Right hindlimb (tissue), 1 donor: Measurements from ENCODE around the gene ING3.
"Not testable (repeated sequence)": the region's sequence is repeated elsewhere in the genome, so short reads cannot be mapped to it uniquely, and the experiment has no call there.

Experiments used
- DNase-seq: peaks from one replicate; pipeline ENCODE4 v3.0.0-alpha.2; 2018

The ING3 gene

GRCh38 chr7:120951309-120951699 is 727 bp downstream of the ING3 start:
- DNase-seq = no peak

- no peak for DNase-seq
These were observed 1.2 kb downstream of the ING3 start for GRCh38 chr7:120951826-120952225.

GRCh38 chr7:120955577-120956149 is 5.1 kb downstream of the ING3 start:
- DNase-seq = no peak

DNA sequence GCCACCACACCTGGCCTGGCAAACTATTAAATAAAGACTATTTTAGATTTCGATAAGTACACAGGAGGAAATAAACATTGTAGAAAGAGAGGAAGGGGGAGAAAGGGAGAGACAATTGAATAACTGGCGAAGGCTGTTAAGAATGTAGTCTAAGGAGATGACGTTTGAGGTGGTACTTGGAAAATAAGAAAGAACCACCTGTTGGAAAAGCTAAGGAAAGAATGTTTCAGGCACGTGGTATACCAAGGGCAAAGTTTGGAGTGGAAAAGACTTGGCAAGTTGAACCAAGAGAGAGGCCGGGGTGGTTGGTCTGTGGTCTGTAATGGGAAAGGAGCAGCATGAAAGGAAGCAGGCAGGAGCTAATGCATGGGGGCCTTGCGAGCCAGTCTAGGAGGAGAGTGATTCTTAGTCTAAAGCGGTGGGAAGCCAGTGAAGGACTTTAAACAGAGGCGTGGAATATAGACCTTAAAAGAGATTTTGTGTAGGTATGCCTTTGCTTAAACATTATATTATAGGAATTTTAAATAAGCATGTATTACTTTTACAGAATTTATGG is 9.4 kb downstream of the ING3 start:
- no peak for DNase-seq

- DNase-seq = no peak
These were observed 10.1 kb downstream of the ING3 start for GRCh38 chr7:120960714-120961113.

DNA sequence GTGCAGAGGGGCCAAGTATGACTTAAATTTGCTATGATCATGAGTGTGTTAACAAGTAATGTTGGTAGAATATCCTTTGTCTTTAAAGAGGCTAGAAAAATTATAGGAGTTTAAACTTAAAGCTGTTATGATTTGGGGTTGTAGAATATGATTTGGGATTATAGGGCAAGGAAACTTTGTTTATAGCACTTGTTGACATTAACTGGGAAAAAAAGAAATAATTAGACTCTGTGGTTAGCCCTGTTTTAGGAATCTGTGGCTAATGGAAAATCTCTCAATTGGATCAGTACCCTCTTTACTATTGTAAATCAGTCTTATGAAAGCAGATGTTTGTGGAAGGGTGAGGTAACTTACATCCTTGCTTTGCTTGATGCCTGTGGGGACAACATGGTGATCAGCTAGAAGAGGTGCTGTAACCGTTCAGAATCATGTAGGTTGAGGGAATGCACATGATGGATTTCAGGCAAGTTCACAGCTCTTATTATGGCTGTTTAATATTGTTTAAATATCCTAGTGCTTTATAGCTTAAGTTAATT is 11.1 kb downstream of the ING3 start:
- DNase-seq = no peak

- no peak for DNase-seq
These were observed 13.5 kb downstream of the ING3 start for GRCh38 chr7:120964088-120964487.

- DNase-seq = no peak
These were observed 16.4 kb downstream of the ING3 start for GRCh38 chr7:120966961-120967360.

GRCh38 chr7:120973849-120974248 is 23.3 kb downstream of the ING3 start:
- no peak for DNase-seq

- DNase-seq = no peak
These were observed 29.4 kb downstream of the ING3 start for GRCh38 chr7:120979765-120980499.

- no peak for DNase-seq
These were observed 30.5 kb downstream of the ING3 start for GRCh38 chr7:120981117-120981516.

DNA sequence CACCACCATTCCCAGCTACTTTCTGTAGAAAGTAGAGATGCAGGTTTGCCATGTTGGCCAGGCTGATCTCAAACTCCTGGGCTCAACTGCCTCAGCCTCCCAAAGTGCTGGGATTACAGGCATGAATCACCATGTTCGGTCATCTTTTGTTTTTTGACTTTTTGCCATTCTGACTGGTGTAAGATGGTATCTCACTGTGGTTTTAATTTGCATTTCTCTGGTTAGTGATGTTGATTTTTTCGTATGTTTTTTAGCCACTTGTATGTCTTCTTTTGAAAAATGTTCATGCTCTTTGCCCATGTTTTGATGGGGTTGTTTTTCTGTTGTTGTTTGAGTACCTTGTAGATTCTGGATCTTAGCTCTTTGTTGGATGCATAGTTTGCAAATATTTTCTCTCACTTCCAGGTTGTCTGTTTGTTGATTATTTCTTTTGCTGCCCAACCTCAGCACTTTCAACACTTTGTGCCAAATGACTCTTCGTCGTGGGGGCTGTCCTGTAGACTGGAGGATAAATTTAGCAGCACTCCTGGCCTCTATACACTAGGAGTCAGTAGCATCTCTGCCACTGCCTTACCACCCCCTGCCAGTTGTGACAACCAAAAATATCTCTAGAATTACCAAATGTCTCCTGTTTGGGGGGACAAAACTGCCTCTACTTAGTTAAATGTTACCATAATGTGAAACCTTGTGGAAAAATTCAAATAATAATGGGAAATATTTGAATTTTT is 31.5 kb downstream of the ING3 start:
- no peak for DNase-seq

GRCh38 chr7:120983592-120983991 is 33.0 kb downstream of the ING3 start:
- not testable (repeated sequence) for DNase-seq

- DNase-seq = no peak
These were observed 33.8 kb downstream of the ING3 start for GRCh38 chr7:120984406-120984805.

- no peak for DNase-seq
These were observed 34.7 kb downstream of the ING3 start for GRCh38 chr7:120985130-120985758.

DNA sequence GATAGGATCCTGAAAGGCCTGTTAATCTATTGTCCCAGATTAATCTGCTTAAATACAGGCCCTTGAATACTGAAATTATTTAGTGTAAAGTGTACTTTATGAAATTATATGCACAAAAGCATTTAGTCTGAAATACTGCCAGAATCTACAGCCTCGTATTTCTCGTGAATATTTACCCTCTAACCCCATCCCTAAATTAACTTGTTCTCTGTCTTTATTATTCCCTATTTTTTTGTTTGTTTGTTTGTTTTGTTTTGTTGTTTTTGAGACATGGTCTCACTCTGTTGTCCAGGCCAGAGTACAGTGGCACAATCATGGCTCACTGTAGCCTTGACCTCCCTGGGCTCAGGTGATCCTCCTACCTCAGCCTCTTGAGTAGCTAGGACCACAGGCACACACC is 35.3 kb downstream of the ING3 start:
- no peak for DNase-seq

- no peak for DNase-seq
These were observed 36.1 kb downstream of the ING3 start for GRCh38 chr7:120986650-120987049.

DNA sequence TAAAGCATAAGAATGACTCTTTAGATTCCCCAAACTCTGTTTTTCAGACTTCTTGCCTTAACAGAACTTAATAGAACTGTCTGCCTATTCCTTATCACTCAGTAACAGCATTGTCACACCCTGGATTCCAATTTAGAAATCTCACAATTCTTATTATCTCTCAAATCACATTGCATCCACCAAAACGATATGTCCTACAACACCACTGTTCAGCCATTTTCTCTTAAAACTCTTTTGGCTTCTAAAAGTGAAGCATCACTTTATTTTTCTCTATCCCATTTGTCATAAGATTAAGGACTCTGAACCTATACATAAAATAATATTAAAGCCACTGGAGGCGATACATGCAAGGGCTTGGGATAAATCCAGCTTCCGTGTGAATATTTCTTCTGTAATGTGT is 36.7 kb downstream of the ING3 start:
- no peak for DNase-seq

DNA sequence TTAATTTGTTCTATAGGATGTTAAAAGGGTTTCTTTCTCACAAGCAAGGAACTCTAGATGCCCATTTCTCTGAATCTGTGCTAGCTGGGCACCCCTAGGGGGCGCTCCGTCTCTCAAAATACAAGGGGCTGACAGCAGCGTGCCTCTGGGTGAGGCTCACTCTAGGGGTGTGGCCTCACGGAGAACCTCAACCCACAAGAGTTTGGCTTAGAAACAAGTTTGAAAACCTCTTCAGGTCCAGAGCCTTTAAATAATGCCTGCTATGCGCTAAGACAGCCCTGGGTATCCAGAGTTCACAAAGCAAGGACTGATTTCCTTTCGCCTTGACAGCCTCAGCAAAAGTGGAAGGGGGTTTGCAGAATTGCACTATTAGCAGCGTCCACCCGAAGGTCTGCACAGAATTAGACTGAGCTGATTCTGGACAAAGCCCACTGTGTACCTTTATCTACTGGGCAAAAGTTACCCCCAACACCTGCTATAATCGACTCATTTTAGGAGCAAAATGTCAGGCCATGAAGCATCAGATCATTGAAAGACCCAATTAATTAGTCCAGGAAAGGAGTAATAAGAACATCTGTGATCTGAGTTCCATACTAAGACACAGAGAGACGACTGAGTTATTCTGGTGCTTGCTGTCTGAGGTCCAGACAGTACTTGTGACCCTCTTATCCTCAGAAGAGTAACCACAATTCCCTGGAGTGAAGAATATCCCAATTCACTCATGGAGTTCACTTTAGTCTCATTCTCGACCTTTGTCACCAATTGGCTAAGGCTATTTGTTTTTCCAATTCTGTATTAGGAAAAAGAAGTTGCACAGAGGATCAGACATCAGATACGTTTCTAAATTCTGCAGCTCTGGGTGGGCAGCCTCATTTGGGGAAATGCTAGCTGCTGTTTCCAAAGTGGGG is 37.4 kb downstream of the ING3 start:
- peak; percentile 92 for DNase-seq

DNA sequence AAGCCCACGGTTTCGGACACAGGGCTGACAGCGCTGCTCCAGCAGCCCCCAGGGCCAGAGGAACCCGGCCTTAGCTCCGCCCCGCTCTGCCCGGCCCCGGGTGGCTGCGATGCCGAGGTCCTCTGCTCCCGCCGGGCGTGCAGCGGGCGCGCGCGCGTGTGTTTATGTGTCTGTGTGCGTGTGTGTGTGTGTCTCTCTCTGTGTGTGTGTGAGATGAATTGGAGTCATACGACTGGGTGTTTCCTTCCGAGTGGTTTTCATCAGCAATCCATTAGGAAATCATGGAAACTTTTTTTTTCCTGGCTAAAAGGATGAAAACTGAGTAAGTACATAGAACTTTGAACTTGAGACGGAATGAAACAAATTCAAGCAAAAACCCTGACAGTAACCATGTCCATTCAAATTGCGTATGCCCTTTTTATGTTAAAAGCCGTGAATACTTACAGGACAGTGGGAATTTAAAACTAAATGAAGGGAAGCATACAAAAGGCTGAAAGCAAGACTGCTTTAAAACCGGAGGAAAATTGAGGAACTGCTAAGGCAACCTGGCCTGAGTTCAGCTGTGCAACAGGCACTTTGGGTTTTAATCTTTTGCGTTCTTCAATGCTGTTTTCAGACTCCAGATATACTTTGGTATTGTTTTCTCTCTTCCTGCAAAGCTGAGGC is 38.1 kb downstream of the ING3 start, which contains the start of gene CPED1:
TSS of gene CPED1 (plus strand) at position 121 of the 666 bp plus-strand sequence. CDS start 911 bp downstream, outside the sequence.
- peak; percentile 81 for DNase-seq
